ACHN (cell line): Measurements from ENCODE around the gene FHIP1A.

Experiments
- DNase-seq: peaks from one replicate; pipeline ENCODE4 v3.0.0-alpha.2; 2015
- in situ Hi-C: cut with HindIII; loops from 2 replicates; pipeline ENCODE4 v1.10.0; 2017; ENCODE audit warnings: low sequenced_read_pairs, low pct_ligation_motif_present, low pct_unique_long_range_greater_than_20kb

The FHIP1A gene

DNA sequence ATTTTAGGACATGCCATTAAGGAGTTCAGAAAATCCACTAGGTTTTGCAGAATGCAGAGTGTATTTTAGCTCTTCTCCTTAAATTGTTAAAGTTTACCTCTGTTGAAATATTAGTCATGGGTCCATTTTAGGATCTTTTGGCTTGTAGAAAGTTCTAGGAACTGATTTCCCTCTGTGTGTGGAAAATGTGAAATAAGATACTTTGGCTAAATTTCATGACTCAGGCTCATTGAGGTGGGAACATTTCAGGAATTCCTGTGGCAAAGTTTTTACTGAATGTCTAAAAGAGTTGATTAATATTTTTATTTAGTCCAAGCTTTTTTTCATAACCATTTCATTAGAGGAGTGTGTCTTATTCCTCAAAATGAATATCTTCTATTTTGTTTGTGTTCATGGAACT is 7.0 kb downstream of the FHIP1A start:
- in situ Hi-C loops = no loop called here

GRCh38 chr4:151417164-151417571 is 8.2 kb downstream of the FHIP1A start:
- DNase-seq = peak; percentile 86

More for the DNA sequence above, 7.0 kb downstream of the FHIP1A start:
- DNase-seq = peak; percentile 64

GRCh38 chr4:151417766-151418376 is 8.9 kb downstream of the FHIP1A start:
- DNase-seq = peak; percentile 24
- in situ Hi-C loops = no loop called here

More at GRCh38 chr4:151417164-151417571, 8.2 kb downstream of the FHIP1A start:
- in situ Hi-C loops = no loop called here

- in situ Hi-C loops = no loop called here
- peak; percentile 83 for DNase-seq
Observed at GRCh38 chr4:151418385-151418784, 9.4 kb downstream of the FHIP1A start.

GRCh38 chr4:151418856-151419255 is 9.9 kb downstream of the FHIP1A start:
- DNase-seq = no peak
- in situ Hi-C loops = no loop called here

DNA sequence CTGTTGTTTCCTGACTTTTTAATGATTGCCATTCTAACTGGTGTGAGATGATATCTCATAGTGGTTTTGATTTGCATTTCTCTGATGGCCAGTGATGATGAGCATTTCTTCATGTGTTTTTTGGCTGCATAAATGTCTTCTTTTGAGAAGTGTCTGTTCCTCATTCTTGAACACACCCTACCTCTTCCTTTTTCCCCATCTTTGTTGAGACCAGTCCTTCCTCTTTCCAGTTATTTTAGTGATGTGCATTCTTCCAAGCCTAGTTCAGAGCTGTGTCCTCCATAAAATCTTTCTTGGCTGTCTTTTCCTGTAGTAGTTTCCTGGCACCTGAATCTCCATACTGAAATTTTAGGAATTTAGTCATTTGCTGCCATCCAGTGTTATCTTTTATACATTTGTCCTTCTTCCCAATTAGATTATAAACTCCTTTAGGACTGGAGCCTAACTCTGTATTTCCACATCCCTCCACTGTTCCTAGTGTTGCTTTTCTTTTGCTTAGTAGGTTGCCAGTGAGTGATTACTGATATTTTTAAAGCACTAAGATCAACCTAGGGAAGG is 11.4 kb downstream of the FHIP1A start:
- DNase-seq = no peak
- in situ Hi-C loops = no loop called here

GRCh38 chr4:151422854-151423253 is 13.9 kb downstream of the FHIP1A start:
- DNase-seq = no peak
- in situ Hi-C loops = no loop called here

DNA sequence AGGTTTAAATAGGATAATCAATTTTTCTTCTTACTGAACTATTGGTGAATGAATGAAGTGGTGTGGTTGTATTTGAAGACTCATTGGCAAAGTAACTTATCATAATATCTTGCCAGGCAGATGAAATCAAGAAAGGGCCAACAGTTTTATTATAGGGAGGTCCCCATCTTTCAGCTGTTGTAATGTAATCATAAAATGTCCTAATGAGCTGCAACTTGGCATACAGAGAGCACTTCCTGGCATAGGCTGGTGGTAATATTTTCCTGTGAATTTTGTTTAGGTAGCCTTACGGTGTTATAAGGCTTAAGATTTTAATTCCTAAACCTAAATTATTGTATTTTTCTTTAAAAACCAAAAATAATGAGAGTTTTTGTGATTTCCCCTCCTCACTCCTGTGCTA is 17.5 kb downstream of the FHIP1A start:
- in situ Hi-C loops = no loop called here
- no peak for DNase-seq

GRCh38 chr4:151427266-151427665 is 18.3 kb downstream of the FHIP1A start:
- DNase-seq = no peak
- in situ Hi-C loops = no loop called here

DNA sequence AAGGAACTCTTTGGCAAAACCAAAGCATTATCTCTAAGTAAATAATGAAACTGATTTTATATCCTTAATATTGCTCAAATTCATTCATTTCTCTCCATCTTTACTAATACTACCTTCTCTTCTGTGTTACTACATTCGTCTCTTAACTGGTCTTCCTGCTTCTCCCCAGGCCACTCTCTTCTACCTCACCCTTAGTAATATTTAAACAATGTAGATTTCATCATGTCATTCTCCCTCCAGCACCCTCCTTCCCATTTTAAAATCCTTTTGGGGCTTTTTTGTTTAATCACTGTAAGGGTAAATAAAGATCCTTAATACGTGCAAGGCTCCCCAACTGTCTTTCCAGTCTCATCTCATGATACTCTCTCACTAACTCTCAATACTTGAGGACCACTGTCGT is 19.4 kb downstream of the FHIP1A start:
- in situ Hi-C loops = no loop called here
- no peak for DNase-seq

GRCh38 chr4:151429957-151430570 is 21.1 kb downstream of the FHIP1A start:
- in situ Hi-C loops = no loop called here
- DNase-seq = peak; percentile 20

DNA sequence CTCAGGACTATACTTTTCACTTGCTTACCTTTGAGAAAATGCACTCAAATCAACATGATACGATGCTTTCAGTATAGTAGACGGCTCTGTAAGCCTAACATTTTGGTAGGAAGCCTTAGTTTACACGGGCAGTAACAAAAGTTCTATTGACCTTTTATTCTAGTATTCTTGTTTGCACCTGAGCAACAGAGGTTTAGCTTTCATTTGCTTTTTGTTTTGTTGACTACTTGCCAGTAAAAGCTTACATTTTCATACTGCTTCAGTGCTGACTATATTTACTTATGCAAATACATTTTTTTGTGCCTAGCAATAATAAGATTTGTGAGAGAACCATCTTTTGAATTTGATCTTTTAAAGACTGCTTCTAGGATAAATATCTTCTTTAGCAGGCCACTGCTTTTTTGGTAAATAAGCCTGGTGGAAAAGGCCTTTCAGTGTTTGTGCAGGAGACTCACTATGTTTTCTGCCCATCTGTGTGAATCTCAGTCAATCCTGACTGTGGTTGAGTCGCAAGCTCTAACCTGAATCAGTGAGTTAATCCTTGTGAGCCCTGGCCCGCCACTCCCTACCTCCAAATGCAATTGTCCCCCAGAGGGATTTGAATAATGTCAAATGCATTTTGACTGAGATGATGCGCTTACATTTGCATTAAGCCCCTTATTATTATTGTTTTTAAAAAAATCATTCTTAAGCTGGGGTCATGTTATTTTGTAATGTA is 21.9 kb downstream of the FHIP1A start:
- in situ Hi-C loops = no loop called here
- no peak for DNase-seq

GRCh38 chr4:151431728-151432127 is 22.8 kb downstream of the FHIP1A start:
- no peak for DNase-seq
- in situ Hi-C loops = no loop called here

DNA sequence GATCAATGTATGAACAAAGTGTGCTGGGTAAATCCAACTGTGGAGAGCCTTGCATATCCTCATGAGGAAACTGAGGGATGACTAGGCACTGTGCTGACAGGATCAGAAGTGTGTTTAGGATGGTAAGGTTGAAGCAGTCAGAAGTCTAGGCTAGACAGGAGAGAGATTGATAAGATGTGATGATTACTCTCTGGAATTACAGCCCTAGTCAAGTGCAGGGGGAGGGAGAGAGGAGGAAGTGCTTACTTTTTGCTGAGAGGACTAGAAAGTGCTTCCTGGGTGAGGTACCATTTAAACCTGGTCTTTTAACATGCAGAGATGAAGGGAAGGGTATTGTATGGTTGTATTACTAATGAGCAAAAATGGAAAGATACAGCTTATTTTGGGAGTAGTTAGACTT is 23.7 kb downstream of the FHIP1A start:
- DNase-seq = no peak
- in situ Hi-C loops = no loop called here

GRCh38 chr4:151434183-151434860 is 25.3 kb downstream of the FHIP1A start:
- in situ Hi-C loops = no loop called here
- DNase-seq = peak; percentile 52

- in situ Hi-C loops = no loop called here
- no peak for DNase-seq
Observed at GRCh38 chr4:151436093-151436518, 27.1 kb downstream of the FHIP1A start.

GRCh38 chr4:151437505-151437904 is 28.5 kb downstream of the FHIP1A start:
- no peak for DNase-seq
- in situ Hi-C loops = no loop called here

DNA sequence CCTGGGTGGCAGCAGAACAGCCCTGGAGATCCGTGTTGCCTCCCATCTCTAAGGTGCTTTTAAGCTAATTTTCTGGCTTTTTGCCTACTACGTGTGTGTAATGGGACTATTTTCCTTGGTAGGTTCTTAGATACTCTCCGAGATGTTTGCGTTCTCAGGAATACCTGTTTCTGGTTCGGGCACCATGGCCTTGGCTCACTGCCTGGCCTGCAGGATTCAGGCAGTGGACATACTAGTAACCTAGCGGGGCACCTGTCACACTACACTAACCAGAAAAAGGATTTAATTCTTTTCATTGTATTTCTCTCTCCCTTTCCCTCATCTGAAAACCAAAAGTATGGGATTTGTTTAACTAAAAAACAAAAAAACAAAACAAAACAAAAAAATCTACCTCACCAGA is 29.2 kb downstream of the FHIP1A start:
- in situ Hi-C loops = no loop called here
- no peak for DNase-seq

GRCh38 chr4:151439320-151439719 is 30.3 kb downstream of the FHIP1A start:
- in situ Hi-C loops = no loop called here
- no peak for DNase-seq
